Epithelial cell of proximal tubule (primary cell): ENCODE data around the gene GJD2. TPM values are rescaled to one million over a fixed set of nuclear protein-coding genes. Genes with fewer than 3 reads are reported as not detected.

Source experiments
- DNase-seq: peaks from one replicate; pipeline ENCODE4 v3.0.0-alpha.2; 2011; ENCODE audit warnings: low read depth
- H3K4me3 ChIP-seq: 2 replicates; pipeline ENCODE4 v1.5.1; 2011; ENCODE audit warnings: low read depth, mild to moderate bottlenecking, low read length
- total RNA-seq: library from RNA; depleted of rRNA; stranded (reverse); fragments of >200 nt; gene quantifications from 2 replicates; pipeline ENCODE4 v1.2.3, GENCODE V29; 2015
- TF ChIP-seq, protein P1 (sequence below): conservative IDR thresholded peaks from 2 replicates; pipeline ENCODE4 v1.5.1; 2012; ENCODE audit warnings: low read depth, mild to moderate bottlenecking, low read length

GJD2 gene
- total RNA-seq, 1 donor from 2014 or later, result not detected

DNA sequence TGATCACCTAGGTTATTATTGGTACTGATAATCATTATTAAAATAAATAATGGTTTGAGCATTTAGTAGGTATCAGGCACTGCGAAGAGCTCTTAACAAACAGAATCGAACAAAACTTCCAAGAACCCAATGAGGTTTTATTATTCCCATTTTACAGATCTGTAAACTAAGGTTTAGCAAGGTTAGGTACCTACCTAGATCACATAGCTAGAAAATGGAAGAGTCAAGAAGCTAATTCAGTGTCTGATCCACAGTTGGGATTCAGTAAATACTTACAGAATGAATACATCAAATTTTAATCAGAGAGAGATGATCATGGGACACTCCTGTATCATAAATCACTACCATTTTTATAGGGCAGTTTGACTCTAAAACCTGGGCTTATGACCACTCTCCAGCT is 15.5 kb downstream of the GJD2 start:
- DNase-seq, result no peak
- TF ChIP-seq, protein P1, sequence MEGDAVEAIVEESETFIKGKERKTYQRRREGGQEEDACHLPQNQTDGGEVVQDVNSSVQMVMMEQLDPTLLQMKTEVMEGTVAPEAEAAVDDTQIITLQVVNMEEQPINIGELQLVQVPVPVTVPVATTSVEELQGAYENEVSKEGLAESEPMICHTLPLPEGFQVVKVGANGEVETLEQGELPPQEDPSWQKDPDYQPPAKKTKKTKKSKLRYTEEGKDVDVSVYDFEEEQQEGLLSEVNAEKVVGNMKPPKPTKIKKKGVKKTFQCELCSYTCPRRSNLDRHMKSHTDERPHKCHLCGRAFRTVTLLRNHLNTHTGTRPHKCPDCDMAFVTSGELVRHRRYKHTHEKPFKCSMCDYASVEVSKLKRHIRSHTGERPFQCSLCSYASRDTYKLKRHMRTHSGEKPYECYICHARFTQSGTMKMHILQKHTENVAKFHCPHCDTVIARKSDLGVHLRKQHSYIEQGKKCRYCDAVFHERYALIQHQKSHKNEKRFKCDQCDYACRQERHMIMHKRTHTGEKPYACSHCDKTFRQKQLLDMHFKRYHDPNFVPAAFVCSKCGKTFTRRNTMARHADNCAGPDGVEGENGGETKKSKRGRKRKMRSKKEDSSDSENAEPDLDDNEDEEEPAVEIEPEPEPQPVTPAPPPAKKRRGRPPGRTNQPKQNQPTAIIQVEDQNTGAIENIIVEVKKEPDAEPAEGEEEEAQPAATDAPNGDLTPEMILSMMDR, result no peak
- no peak overlapping the region for H3K4me3 ChIP-seq

DNA sequence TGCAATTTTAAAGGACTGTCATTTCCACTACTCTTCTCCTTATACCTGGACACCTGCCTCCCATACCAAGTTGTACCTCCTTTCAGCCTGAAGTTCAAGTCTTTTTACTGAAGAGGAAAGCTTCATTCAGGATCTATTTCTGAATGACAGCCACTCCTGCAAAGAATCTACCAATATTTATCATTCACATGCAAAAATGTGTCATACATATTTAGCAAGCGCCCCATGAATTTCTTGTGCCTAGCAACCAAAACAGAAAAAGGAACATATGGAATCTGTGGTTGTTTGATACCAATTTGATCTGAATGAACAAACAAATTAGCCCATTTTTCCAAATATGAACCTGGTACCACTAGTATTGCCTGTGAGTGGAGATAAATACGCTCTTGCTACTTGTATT is 16.8 kb downstream of the GJD2 start:
- TF ChIP-seq, protein P1, result no peak
- no peak overlapping the region for H3K4me3 ChIP-seq
- DNase-seq, result no peak

DNA sequence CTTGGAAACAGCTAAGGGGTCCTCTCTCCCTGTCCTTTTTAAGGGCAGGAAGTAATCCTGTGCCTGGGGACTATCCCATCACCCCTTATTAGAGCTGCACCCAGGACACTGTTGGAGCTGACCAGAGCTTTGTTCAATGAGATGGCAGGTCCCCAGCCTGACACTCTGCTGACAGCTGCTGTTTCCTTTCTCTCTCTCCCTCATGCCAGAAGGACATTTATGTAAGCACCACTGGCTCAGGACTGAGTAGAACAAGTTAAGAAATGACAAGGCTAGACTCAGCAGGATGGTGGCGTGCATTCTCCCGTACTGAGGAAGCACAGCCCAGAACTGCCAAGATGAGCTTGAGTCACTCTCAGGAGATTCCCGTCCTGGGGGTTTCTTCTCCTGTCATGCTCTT is 17.3 kb downstream of the GJD2 start:
- no peak overlapping the region for H3K4me3 ChIP-seq
- no peak for DNase-seq
- TF ChIP-seq, protein P1, result no peak

DNA sequence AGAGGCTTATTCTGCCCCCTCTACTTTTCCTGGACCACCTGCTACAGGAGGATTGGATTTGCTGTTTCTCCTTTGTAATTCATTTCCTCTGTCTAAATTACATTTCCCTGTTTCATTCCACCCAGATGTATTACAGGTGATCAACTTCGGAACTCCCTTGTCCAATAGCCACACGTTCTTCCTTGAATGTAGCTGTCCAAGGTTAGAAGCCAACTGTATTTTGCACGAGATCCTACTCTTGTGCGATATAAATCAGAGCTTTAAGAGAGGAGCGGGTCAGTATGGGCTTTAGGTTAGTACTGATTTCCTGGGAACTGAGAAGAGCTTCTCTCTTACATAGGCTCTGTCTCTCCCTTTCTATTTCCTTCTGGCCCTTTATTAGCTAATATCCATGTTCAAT is 20.5 kb downstream of the GJD2 start:
- H3K4me3 ChIP-seq, result no peak overlapping the region
- TF ChIP-seq, protein P1, result no peak
- DNase-seq, result no peak

DNA sequence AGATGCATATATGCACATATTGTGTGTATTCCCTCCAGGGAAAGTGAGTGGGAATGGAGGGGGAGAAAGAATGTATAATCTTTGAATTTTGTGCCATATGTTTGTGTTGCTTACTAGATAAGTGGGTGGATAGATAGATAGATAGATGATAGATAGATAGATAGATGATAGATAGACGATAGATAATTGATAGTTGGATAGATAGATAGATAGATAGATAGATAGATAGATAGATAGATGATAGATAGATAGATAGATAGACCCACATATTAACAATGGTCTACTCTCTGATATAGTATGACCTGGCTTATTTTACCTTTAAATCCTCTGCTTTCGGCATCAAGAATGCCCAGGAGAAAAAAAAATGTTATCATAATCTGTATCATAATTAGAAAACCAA is 21.2 kb downstream of the GJD2 start:
- DNase-seq, result no peak
- no peak overlapping the region for H3K4me3 ChIP-seq
- TF ChIP-seq, protein P1, result no peak

DNA sequence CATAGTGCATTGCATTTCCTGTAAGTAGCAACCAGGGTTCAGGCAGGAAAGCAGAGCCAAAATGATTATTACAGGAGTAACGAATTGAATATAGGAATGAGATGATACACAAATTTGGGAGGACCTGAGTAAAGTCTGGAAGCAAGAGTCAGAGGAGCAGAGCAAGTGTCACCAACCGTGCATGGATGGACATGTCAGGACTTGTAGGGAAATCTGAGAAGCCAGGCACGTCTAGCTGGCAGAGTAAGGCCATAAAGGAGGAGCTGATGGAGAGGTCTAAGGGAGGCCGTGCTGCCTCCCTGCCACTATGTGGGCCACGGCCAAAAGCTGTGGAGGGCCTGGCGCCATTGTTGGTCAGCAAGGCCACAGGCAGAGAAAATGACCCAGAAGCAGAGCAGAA is 22.4 kb downstream of the GJD2 start:
- TF ChIP-seq, protein P1, result no peak
- H3K4me3 ChIP-seq, result no peak overlapping the region
- DNase-seq, result no peak

DNA sequence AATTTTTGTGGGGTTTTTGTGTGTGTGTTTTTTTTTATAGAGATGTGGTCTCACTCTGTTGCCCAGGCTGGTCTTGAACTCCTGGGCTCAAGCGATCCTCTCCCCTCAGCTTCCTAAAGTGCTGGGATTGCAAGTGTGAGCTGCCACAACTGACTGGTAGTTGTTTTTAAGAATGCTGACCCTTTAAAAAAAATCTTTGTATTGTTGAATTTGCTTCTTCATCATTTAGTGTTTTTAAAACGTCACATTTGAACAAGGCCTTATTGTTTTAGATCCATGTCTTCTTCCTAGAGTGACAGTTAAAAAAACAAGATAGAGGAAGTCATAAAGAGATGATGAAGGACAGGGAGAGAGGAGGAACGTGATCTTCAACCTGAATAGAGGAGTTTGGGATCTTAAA is 24.1 kb downstream of the GJD2 start:
- no peak overlapping the region for H3K4me3 ChIP-seq
- no peak for DNase-seq
- TF ChIP-seq, protein P1, result no peak
